ENCODE measurements around the gene ADAMTS16.

- TF ChIP-seq BHLHE40 (IDR thresholded peaks at IDR 0.05; ENCODE audit: borderline replicate concordance) (no peak), FOXA1 (IDR thresholded peaks at IDR 0.05) (no peak), SP1 (IDR thresholded peaks at IDR 0.05) (no peak), FOXK2 (IDR thresholded peaks at IDR 0.05) (no peak), SUZ12 (IDR thresholded peaks at IDR 0.05) (no peak), CTBP1 (IDR thresholded peaks at IDR 0.05; ENCODE audit: borderline replicate concordance) (no peak), ELF4 (IDR thresholded peaks at IDR 0.05) (no peak), FOXM1 (IDR thresholded peaks at IDR 0.05; ENCODE audit: borderline replicate concordance) (no peak), ZNF384 (IDR thresholded peaks at IDR 0.05) (no peak), TARDBP (IDR thresholded peaks at IDR 0.05) (no peak), ARNT (IDR thresholded peaks at IDR 0.05) (no peak), LEF1 (IDR thresholded peaks at IDR 0.05; ENCODE audit: borderline replicate concordance) (no peak), HDGF (IDR thresholded peaks at IDR 0.05; ENCODE audit: borderline replicate concordance) (no peak), NFRKB (IDR thresholded peaks at IDR 0.05) (no peak)
Measured at GRCh38 chr5:5344606-5345005, 204.5 kb downstream of the ADAMTS16 start.
